HG03039 (cell line): ENCODE measurements around the gene ABCB11.

Source experiments
- ATAC-seq: cut with Tn5 transposase; IDR thresholded peaks from one replicate; pipeline ENCODE4 v1.9.1; 2021; ENCODE audit warnings: mild to moderate bottlenecking, moderate library complexity; ENCODE audit not compliant: unreplicated experiment

Gene ABCB11

GRCh38 chr2:169010633-169011460 is 20.3 kb downstream of the ABCB11 start:
- no peak for ATAC-seq

DNA sequence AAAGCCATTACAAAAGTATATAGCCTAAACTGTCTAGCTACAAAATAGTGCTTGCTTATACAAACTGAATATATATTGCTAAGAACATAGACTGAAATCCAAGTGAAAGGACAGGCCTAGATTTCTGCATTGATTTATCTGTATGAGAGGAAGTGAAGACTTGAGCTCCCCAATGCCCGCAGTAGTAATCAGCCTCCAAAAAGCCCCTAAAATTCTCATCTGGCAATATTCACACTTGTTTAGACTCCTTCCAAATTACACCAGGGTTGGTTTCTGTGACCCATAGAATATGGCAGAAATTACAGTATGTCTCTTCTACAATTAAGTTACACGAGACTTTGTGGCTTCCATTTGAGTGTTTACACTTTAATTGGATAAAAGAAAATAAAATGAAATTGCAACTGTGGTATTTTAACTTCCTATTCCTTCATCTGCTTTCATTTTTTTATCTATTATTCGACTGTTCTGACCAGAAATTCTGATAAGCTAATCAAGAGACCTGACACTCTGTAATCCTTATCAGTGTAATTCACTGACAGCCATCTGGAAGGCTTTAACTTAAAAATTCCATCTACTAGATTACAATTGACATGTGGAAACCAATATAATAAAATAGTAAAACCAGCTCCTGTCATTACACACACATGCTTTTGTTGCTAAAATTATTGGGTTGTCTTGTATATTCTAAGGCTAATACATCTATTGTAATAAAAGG is 21.1 kb downstream of the ABCB11 start:
- no peak for ATAC-seq

DNA sequence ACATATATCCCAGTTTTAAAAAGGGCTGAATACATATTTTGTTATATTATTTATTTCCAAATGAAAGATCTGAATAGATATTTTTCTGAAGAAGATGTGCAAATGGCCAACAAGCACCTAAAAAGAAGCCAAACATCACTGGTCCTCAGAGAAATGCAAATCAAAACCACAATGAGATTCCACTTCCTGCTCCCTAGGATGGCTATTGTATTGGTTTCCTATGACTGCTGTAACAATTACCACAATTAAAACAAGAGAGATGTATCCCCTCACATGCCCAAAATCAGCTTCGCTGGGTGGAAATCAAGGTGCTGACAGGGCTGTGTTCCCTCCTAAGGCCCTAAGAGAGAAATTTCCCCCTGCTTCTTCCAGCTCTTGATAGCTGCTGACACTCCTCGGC is 23.2 kb downstream of the ABCB11 start:
- ATAC-seq: no peak

DNA sequence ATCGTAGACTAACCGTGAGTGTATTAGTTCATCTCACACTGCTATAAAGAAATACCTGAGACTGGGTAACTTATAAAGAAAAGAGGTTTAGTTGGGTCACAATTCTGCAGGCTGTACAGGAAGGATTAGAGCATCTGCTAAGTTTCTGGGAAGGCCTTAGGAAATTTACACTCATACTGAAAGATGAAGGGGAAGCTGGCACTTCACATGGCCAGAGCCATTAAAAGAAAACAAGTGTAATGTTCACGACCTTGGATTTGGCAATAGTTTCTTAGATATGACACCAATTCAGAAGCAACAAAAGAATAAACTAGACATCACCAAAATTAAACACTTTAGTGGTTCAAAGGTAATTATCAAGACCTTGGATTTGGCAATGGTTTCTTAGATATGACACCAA is 23.8 kb downstream of the ABCB11 start:
- ATAC-seq: no peak

- no peak for ATAC-seq
Observed at GRCh38 chr2:169006665-169007064, 24.5 kb downstream of the ABCB11 start.

DNA sequence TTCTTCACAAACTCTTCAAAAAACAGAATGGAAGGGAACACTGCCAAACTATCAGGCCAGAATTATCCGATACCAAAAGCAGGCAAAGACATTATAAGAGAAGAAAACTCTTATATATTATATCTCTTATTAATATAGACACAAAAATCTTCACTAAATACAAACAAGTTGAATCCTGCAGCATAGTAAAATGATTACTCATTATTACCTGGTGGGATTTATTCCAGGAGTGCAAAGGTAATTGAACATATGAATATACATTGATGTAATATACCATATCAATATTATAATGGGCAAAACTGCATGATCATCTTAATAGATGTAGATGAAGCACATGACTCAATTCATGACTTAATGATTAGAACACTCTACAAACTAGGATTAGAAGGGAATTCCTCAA is 25.1 kb downstream of the ABCB11 start:
- no peak for ATAC-seq

- ATAC-seq: no peak
Observed at GRCh38 chr2:169005080-169005598, 26.0 kb downstream of the ABCB11 start.

DNA sequence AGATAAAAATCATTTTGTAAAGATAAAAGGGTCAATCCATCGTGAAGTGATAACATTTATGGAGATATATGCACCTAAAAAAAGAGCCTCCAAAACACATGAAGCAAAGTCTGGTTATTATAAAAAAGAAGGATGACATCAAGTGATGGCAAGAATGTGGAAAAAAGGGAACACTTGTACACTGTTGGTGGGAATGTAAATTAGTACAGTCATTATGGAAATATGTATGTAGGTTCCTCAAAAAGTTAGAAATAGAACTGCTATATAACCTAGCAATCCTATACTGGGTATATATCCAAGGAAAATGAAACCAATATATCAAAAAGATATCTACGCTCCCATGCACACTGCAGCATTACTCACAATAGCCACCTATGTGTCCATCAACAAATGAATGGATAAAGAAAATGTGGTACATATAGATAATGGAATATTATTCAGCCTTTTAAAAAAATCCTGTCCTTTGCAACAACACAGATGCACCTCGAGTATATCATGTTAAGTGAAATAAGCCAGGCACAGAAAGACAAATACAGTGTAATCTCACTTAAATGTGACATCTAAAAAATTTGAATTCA is 28.9 kb downstream of the ABCB11 start:
- ATAC-seq: no peak

DNA sequence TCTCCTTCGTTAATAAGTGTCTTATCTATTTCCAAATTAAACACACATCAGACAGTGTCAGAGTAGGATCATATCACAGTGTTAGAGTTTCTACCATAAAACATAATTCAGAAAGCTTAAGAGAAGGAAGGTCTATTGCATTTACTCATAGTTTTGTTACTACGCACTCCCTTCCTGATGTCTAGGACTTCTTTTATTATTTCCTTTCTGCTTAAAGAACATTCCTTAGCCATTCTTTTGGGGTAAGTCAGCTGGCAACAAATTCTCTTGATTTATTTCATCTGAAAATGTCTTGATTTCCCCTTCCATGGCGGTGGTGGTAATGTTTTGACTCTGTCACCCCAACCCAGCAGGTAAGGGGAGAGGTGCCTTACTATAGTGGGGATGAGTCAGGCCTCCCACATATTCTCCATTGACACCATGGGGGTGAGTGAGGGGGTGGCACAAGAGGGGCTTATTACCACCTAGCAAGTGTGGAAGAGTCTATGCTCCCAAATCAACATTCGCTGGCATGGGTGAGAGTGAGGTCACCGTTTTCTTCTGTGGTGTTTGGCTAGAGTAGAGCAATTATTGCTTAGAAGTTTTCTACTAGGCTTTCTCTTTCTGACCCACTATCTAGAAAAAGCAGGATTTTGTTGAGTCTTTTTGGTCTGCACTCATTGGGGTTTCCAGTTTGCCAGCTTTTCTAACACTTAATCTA is 29.9 kb downstream of the ABCB11 start:
- ATAC-seq: no peak

- no peak for ATAC-seq
Observed at GRCh38 chr2:168999668-169000213, 31.4 kb downstream of the ABCB11 start.

DNA sequence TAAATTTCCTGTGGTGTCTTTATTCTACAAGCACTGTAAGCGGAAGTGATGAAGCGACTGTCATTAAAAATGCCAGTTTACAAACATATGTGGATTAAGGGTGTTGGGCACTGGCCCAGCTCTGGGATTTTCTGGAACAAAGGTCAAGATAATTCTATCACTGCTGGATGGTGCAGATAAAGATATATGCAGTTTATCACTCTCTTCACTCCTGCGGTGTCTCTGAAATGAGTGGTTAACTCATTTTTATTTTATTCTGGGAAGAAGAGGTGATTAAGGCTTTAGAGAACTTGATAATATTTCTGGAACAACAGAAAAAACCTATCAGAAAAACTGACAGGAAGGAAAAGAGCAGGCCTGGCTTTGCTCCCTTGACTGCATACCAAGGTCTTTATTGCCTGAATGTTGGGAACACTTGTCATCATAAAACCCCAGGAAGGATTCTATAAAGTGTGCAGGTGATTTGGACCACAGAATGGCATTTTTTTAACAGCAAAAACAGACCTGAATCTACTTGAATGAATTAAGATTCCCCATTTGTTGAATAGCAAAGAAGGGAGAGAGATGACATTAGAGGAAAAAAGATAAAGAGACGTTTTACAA is 32.4 kb downstream of the ABCB11 start:
- ATAC-seq: no peak

- no peak for ATAC-seq
Observed at GRCh38 chr2:168997794-168998193, 33.3 kb downstream of the ABCB11 start.

DNA sequence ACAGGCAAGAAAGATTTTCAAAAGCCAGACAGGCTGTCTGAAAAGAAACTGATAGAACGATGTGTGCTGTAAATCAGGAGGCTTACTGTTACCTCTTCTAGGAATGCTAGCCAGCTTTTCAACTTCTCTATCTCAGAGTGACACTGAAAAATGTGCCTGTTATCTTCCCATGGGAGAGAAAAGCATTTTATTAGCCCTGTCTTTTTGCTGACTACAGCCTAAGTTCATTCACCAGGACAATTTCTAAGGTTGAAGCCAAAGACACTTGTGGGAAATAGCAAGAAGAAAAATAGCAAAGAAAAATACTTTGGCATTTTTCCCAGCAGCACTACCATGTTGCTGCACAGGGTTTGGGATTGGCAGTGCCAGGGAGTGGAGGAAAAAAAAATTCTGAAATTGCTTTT is 34.0 kb downstream of the ABCB11 start:
- no peak for ATAC-seq

DNA sequence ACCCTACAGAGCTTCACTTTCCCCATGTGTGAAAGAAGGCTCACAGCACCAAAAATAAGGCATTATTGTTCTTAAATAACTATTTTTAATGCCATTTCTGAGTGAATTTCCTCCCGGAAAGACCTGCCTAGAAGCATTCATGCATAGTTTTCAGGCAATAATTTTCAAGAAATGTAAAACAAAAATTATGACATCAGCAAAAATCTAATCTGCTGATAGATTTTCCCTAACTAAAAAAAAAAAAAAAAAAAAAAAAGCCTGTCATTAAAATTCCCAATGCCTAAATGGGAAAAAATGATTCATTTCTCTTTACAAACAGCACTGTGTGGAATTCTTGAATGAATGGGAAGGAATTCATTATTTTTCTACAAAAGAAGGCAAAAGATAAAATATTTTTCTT is 35.4 kb downstream of the ABCB11 start:
- ATAC-seq: no peak

DNA sequence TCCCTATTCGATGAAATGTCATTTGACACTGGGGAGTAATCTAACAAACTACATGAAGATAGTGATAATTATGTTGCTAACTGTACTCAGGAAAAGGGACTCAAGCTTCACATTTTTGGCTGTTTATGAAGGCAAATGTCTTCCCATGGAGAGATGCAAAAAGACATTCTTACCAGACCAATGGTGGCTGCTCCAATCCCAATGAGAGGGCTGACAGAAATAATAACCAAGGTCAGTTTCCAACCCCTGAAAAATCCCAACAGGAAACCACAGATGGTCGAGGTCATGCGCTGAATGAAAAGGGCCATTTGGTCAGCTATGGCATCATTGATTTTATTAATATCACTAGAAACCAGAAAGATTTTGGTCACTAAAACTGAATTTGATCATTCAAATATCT is 37.6 kb downstream of the ABCB11 start:
- ATAC-seq: no peak

DNA sequence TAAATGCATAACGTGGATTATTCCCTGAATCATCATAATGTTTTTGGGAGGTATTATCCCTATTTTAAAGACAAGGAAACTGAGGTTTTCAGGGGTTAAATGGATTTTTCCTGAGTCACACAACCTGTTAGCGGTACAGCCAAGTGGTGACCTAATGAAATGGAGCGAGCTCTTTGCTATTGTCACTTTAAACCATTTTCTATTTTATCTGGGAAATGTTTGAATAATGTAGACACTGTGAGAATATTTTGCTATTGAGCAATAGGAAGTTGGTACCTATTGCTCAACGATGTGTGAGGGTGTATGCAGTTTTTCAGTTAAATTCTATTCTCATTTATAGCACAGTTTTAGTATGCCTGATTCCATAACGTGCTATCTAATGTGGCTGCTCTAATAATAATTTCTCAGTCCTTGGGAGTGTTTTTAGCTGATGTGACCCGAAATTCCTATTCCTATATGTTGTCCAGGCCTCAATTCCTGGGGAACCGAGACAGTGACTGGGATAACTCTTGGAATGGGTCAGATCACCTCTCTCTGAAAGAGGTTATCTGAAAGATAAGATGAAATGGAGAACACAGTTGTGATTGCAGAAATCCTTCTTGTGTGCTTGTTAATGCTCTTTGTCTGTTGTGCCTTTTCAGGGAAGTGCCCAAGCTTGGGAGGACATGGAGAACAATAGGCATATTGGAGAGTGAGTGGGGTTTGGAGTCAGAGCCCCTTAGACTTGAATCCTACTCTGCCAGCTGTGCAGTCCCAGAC is 38.4 kb downstream of the ABCB11 start:
- ATAC-seq: no peak

- no peak for ATAC-seq
Observed at GRCh38 chr2:168992026-168992425, 39.1 kb downstream of the ABCB11 start.

DNA sequence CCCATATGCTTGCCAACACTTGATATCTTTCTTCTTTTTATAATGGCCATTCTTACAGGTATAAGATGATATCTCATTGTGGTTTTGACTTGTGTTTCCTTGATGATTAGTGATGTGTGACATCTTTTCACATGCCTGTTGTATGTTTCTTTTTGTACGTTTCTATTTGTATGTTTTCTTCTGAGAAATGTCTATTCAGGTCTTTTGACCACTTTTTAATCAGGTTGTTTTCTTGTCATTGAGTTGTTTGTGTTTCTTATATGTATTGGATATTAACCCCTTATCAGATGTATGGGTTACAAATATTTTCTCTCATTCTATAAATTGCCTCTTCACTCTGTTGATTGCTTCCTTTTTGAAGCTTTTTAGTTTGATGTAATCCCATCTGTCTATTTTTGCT is 42.4 kb downstream of the ABCB11 start:
- ATAC-seq: no peak

DNA sequence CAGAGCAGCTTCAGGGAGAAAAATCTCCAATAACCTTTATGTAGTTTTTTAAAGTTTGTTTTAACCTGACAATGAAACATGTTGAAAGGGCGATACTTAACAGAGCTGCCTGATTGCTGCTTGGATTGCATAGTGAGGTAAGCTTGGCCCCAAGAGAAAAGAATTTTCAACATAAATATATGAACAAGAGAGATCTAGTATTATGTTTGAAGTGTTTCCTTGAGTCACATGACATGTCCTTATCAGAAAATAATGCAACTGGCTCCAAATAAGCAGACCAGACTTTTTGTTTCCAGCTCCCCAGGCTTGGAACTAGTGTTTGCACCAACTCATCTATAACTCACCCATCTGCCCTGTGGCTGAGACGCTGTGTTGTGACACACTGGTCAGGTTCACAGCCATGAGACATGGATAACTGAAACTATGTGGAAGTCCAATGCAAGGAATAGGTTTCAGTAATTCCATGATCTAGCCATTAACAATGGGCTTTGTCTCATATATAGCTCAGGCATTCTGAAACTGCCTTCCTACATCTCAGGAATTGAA is 44.7 kb downstream of the ABCB11 start:
- ATAC-seq: no peak

DNA sequence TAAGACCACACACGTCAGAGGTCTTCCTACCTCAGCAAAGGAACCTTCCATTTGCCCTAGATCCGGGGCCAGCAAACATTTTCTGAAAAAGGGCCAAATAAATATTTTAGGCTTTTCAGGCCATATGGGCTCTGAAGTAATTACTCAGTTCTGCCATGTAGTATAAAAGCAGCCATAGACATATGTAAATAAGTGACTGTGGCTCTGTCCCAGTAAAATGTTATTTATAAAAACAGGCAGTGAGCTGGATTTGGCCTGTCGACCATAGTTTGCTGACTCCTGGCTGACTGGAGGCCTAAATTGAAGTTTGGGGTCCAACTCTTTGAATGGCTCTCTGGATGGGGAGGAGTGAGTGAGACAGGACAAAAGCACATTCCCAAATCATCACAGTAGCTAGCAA is 49.5 kb downstream of the ABCB11 start:
- ATAC-seq: no peak
